K562 (cell line): ENCODE data around the gene NBR1. TPM values are rescaled to one million over a fixed set of nuclear protein-coding genes. Genes with fewer than 3 reads are reported as not detected.

Experiments used
- BACH1 ChIP-seq: fragments of 200-800 bp; sonication (Bioruptor generic); IDR thresholded peaks from 2 replicates; pipeline ENCODE4 v1.6.1; 2016; ENCODE audit warnings: missing genetic modification characterization, missing compliant biosample characterization
- ELF1 ChIP-seq: fragments of 200-800 bp; sonication (Bioruptor generic); IDR thresholded peaks from 2 replicates; pipeline ENCODE4 v1.6.1; 2016; ENCODE audit warnings: missing genetic modification characterization, missing compliant biosample characterization
- HNRNPH1 ChIP-seq: fragments of 200-400 bp; formaldehyde crosslinking; optimal IDR thresholded peaks from 2 replicates; pipeline ENCODE3; 2017; ENCODE audit warnings: low read depth, mild to moderate bottlenecking, low read length, moderate library complexity
- HSF4 ChIP-seq: fragments of 250-450 bp; sonication (Bioruptor Pico); IDR thresholded peaks from 2 replicates; pipeline ENCODE4 v2.1.2; 2022; ENCODE audit warnings: mild to moderate bottlenecking, moderate library complexity, borderline replicate concordance
- JUND ChIP-seq, 2 experiments: IDR thresholded peaks; 2 replicates in 1 of 2; 3 replicates in 1 of 2; pipeline ENCODE4 v1.6.1; 2011; ENCODE audit warnings: borderline replicate concordance in 2 of 2, low read depth in 2 of 2, low read length in 2 of 2, improper control_type of control experiment in 1 of 2, missing biosample characterization in 1 of 2, missing genetic modification characterization in 1 of 2, missing genetic modification reagents in 1 of 2
- KAT2B ChIP-seq: IDR thresholded peaks from one replicate; pipeline ENCODE4 v1.6.1; 2012; ENCODE audit warnings: low read depth, mild to moderate bottlenecking, control low read depth, inconsistent platforms, low read length, moderate library complexity
- MIER1 ChIP-seq: fragments of 450-650 bp; IDR thresholded peaks from 2 replicates; pipeline ENCODE4 v1.6.1; 2016; ENCODE audit warnings: antibody characterized with exemption, mild to moderate bottlenecking, low read depth
- NFATC3 ChIP-seq: fragments of 450-650 bp; IDR thresholded peaks from 2 replicates; pipeline ENCODE4 v1.6.1; 2017; ENCODE audit warnings: mild to moderate bottlenecking
- NR1H2 ChIP-seq: sonication (generic); formaldehyde crosslinking; IDR thresholded peaks from 2 replicates; pipeline ENCODE4 v1.4.0; 2020; ENCODE audit warnings: mild to moderate bottlenecking, missing genetic modification reagents
- NR4A1 ChIP-seq, 2 experiments: fragments of 250-450 bp in 1 of 2; fragments of 450-650 bp in 1 of 2; sonication (Bioruptor Pico) in 1 of 2; IDR thresholded peaks; 2 replicates each; pipeline versions ENCODE4 v1.4.0 to v1.6.1; 2016 to 2020; ENCODE audit warnings: mild to moderate bottlenecking in 2 of 2, missing compliant biosample characterization in 1 of 2, missing genetic modification characterization in 1 of 2, moderate library complexity in 1 of 2
- SIRT6 ChIP-seq: IDR thresholded peaks from one replicate; pipeline ENCODE4 v1.6.1; 2012; ENCODE audit warnings: low read depth, mild to moderate bottlenecking, control low read depth, inconsistent platforms, low read length, moderate library complexity
- YY1 ChIP-seq, 3 experiments: IDR thresholded peaks; 2 replicates each; pipeline ENCODE4 v1.6.1; 2011; ENCODE audit warnings: low read length in 2 of 3, mild to moderate bottlenecking in 2 of 3, moderate library complexity in 2 of 3, borderline replicate concordance in 1 of 3, control low read depth in 1 of 3, low read depth in 1 of 3; ENCODE audit not compliant: insufficient read depth in 3 of 3, insufficient replicate concordance in 2 of 3, control insufficient read depth in 1 of 3, insufficient read length in 1 of 3; ENCODE audit errors: extremely low read depth in 1 of 3
- ZNF311 ChIP-seq: fragments of 250-450 bp; sonication (Bioruptor Pico); IDR thresholded peaks from 2 replicates; pipeline ENCODE4 v1.4.0; 2020; ENCODE audit warnings: mild to moderate bottlenecking, moderate library complexity
- polyA plus RNA-seq, 8 experiments: library from polyadenylated mRNA; depleted of rRNA in 4 of 8; stranded (reverse) in 5 of 8; unstranded in 3 of 8; fragments of >200 nt; fragmentation: Nextera tagmentation in 2 of 8; fragmentation: Illumina TruSeq in 1 of 8; extraction: Ambion mirVana in 2 of 8; extraction: Trizol in 1 of 8; gene quantifications; 2 replicates each; pipeline versions ENCODE4 v1.2.1 to v1.2.3, GENCODE V29; 2011 to 2014; ENCODE audit warnings: inconsistent platforms in 1 of 8, missing spikeins in 1 of 8
- total RNA-seq, 7 experiments: library from RNA; depleted of rRNA in 6 of 7; stranded (reverse); fragments of >200 nt in 6 of 7; fragmentation: Illumina TruSeq in 2 of 7; extraction: Trizol in 2 of 7; gene quantifications; 2 replicates each; pipeline versions ENCODE4 v1.2.1 to v1.2.3, GENCODE V29; 2011 to 2021; ENCODE audit warnings: low replicate concordance in 1 of 7
- TF ChIP-seq, protein P1 (sequence below): IDR thresholded peaks from 2 replicates; pipeline ENCODE4 v1.6.1; 2012; ENCODE audit warnings: low read depth, low read length, improper control_type of control experiment, borderline replicate concordance

NBR1 gene
- total and polyA plus RNA-seq, 9 of the 15 experiments (the other 6 are each of a cell fraction or from before 2014, with no cell fraction given), result 4.2 to 70.1 (median 39.9) TPM

DNA sequence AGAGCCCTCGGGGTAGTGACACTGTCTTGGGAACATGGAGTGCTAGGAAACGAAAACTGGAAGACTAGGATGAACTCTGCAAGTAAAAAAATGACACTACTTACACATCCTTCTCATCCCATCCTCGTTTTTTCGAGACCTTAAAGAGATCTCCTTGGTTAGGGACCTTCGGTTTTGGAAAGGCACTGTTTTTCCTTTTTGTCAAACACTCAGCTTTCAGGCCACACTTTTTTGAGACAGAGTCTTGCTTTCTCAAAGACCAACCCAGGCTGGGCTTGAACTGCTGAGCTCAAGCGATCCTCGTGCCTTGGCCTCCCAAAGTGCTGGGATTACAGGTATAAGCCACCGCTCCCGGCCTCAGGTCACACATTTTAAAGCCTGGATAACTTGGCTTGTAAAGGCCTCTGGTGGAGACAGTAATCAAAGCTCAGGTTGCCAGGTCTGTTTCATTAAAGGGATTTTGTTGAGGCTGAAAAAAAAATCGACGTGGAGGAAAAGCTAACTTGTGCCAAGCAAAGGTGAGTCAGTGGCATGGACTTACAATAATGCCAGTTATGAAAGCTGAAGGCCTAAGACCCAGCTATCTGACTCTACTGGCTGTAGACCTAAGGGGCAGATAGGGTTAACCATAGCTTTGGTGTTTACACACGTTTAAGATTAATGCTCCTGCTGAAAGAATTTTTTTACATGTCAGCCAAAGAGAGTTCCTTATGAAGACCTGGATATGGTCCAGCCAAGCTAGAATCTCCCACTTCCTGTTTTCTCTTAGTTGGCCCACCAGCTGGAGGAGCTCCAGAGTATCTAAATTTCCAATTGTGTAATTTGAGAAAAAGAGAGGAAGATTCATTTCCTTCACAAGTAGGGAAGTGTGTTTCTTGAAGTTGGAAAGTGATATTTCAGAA is 823 bp downstream of the NBR1 start (continued):
- TF ChIP-seq HNRNPH1, result no peak
- TF ChIP-seq HSF4 (CRISPR knock-in tag), result no peak
- TF ChIP-seq NR4A1 (CRISPR knock-in tag; IDR thresholded peaks at IDR 0.05), result no peak
- 0 out of 2 replicates have a peak, but pooled peaks have one; percentile 6 for TF ChIP-seq NR4A1 (tag; IDR thresholded peaks at IDR 0.05)
- TF ChIP-seq ELF1, result peak; percentile 87
- no peak for TF ChIP-seq KAT2B
- TF ChIP-seq NFATC3, result no peak
- TF ChIP-seq MIER1, result no peak
- TF ChIP-seq, protein P1, sequence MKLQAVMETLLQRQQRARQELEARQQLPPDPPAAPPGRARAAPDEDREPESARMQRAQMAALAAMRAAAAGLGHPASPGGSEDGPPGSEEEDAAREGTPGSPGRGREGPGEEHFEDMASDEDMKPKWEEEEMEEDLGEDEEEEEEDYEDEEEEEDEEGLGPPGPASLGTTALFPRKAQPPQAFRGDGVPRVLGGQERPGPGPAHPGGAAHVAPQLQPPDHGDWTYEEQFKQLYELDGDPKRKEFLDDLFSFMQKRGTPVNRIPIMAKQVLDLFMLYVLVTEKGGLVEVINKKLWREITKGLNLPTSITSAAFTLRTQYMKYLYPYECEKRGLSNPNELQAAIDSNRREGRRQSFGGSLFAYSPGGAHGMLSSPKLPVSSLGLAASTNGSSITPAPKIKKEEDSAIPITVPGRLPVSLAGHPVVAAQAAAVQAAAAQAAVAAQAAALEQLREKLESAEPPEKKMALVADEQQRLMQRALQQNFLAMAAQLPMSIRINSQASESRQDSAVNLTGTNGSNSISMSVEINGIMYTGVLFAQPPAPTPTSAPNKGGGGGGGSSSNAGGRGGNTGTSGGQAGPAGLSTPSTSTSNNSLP, result no peak
- TF ChIP-seq NR1H2, result no peak
- no peak for TF ChIP-seq JUND (IDR thresholded peaks at IDR 0.05; ENCODE audit: borderline replicate concordance, low read depth, low read length)
- no peak; the same call in 2 of the 3 replicates for TF ChIP-seq JUND (tag; IDR thresholded peaks at IDR 0.05; ENCODE audit: borderline replicate concordance, low read depth, low read length)
- no peak; the same call in 1 of the 2 replicates for TF ChIP-seq BACH1 (tag)
- TF ChIP-seq ZNF311 (CRISPR knock-in tag), result no peak
- TF ChIP-seq SIRT6, result no peak
- no peak for TF ChIP-seq YY1 (IDR thresholded peaks at IDR 0.05; ENCODE audit: borderline replicate concordance in 1 of 3, control insufficient read depth in 1 of 3, extremely low read depth in 1 of 3, insufficient read depth in 3 of 3, insufficient read length in 1 of 3, insufficient replicate concordance in 2 of 3, low read depth in 1 of 3, low read length in 2 of 3)
